Astrocyte of the cerebellum (primary cell): Measurements from ENCODE around the gene CNNM3.

ENCODE experiments used
- DNase-seq: peaks from one replicate; pipeline ENCODE4 v3.0.0-alpha.2; 2011; ENCODE audit warnings: low read depth
- H3K4me3 ChIP-seq: 2 replicates; pipeline ENCODE4 v1.5.1; 2011; ENCODE audit warnings: mild to moderate bottlenecking, low read depth, low read length, moderate library complexity
- CTCF ChIP-seq: IDR thresholded peaks from 2 replicates; pipeline ENCODE4 v1.5.1; 2012; ENCODE audit warnings: low read length, low read depth, moderate library complexity, mild to moderate bottlenecking; ENCODE audit errors: missing control alignments
- in situ Hi-C: cut with HindIII; loops from 2 replicates; pipeline ENCODE4 v1.10.0; 2017; ENCODE audit warnings: low sequenced_read_pairs

The CNNM3 gene

DNA sequence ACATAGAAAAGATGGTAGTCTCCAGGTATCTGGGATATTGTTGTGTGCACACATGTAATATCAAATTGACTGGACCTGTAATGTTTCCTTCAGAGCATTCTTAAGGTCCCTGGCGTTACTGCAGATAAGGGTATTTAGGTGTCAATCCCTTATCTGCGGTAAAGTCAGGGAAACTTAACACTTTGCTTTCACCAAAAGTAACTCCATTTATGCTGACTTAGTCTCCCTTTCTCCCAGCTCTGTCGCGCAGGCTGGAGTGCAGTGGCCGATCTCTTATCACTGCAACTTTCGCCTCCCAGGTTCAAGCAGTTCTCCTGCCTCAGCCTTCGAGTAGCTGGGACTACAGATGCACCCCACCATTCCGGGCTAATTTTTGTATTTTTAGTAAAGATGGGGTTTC is 1.8 kb downstream of the CNNM3 start:
- no peak overlapping the region for H3K4me3 ChIP-seq
- no peak for TF ChIP-seq CTCF
- in situ Hi-C loops, result no loop called here
- no peak for DNase-seq

DNA sequence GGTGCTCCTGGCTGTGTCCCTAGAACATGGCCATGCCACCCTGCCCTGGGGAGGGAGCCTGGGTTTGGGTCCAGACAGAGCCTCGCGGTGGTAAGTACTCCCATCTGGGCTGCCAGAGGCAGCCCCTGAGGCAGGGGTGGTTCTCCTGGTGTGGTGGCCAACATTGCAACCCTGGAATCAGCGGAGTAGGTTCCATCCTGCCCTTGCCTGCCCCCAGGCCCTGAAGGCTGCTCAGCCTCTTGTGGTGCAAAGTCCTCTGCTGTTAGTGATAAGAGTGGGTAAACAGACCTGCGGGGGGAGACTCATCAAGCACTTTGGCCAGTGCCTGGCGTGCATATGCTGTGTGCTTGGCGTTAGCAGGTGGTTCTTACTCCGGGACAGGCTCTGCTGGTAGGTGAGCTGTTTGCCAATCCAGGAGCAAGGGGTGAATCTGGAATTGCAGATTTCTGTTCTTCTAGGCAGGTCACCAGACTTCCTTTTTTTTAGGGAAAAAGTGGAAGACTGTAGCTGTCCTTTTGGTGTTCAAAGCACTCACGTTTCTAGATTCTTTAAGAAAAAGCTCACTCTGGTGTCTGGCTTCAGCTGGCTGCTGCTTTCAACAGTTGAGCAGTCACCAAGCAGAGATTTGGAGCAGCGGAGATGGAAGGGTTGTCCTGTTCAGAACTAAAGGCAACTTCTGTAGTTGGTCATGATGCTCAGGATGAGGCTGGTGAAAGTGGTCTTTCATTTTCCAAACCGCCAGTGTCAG is 3.2 kb downstream of the CNNM3 start:
- in situ Hi-C loops, result no loop called here

GRCh38 chr2:96819876-96820511 is 3.9 kb downstream of the CNNM3 start:
- no peak overlapping the region for H3K4me3 ChIP-seq
- in situ Hi-C loops, result no loop called here

More for the DNA sequence above, 3.2 kb downstream of the CNNM3 start:
- no peak overlapping the region for H3K4me3 ChIP-seq
- no peak for TF ChIP-seq CTCF
- no peak for DNase-seq

DNA sequence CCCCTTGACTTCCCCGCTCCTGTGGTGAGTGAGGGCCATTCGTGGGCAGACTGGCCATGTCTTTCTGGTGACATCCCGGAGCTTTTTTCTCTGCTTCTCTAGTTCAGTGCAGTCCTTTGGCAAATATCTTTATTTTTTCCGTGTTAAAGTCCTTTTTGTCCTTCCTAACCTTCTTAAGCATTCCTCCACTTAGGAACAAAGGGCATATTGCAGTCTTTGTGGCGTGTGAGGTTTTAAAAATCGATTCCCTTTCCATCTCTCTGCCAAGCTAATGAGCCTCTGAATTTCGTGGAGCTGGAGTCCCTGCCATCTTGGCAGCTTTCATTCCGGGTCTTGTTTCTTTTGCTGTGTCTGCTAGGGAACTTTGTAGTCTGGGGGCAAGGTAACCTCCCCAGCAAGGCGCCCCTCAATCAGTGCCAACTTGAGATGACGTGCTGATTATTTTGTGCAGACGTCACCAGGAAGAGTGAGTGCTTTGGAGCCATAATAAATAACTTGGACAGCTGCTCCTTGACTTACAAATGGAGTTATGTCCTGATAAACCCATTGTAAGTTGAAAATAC is 5.1 kb downstream of the CNNM3 start:
- DNase-seq, result no peak
- H3K4me3 ChIP-seq, result no peak overlapping the region
- in situ Hi-C loops, result no loop called here
- no peak for TF ChIP-seq CTCF

More at GRCh38 chr2:96819876-96820511, 3.9 kb downstream of the CNNM3 start:
- no peak for TF ChIP-seq CTCF
- no peak for DNase-seq

- in situ Hi-C loops, result no loop called here
- no peak for TF ChIP-seq CTCF
- DNase-seq, result no peak
- H3K4me3 ChIP-seq, result no peak overlapping the region
Observed at GRCh38 chr2:96822786-96823185, 6.7 kb downstream of the CNNM3 start.

- no peak for DNase-seq
- H3K4me3 ChIP-seq, result no peak overlapping the region
- in situ Hi-C loops, result no loop called here
- TF ChIP-seq CTCF, result no peak
Observed at GRCh38 chr2:96823198-96823597, 7.1 kb downstream of the CNNM3 start.
